DOHH2 (cell line): Measurements from ENCODE around the gene ZNF384.

Experiments used
- H3F3A ChIP-seq: fragments of 200-600 bp; sonication (generic), shearing (Covaris generic); 2 replicates; pipeline ENCODE4 v1.6.0; 2016; ENCODE audit warnings: antibody characterized with exemption, mild to moderate bottlenecking; ENCODE audit not compliant: control insufficient read depth, insufficient read depth
- H3K27ac ChIP-seq: fragments of 200-600 bp; sonication (generic); 2 replicates; pipeline ENCODE4 v1.5.1; 2014; ENCODE audit warnings: low read depth, mild to moderate bottlenecking, low read length, moderate library complexity
- H3K27me3 ChIP-seq: fragments of 200-600 bp; sonication (generic); 2 replicates; pipeline ENCODE4 v1.6.1; 2014; ENCODE audit warnings: mild to moderate bottlenecking, low read length, mixed read lengths; ENCODE audit not compliant: control insufficient read depth
- H3K36me3 ChIP-seq: fragments of 200-600 bp; sonication (generic); 2 replicates; pipeline ENCODE4 v1.6.1; 2014; ENCODE audit warnings: mild to moderate bottlenecking, low read length, moderate library complexity, mixed read lengths; ENCODE audit not compliant: control insufficient read depth
- H3K4me1 ChIP-seq: fragments of 200-600 bp; sonication (generic); 2 replicates; pipeline ENCODE4 v1.6.1; 2014; ENCODE audit warnings: mild to moderate bottlenecking, low read length, mixed read lengths; ENCODE audit not compliant: control insufficient read depth
- H3K4me2 ChIP-seq: fragments of 200-600 bp; sonication (generic); 2 replicates; pipeline ENCODE4 v1.6.0; 2014; ENCODE audit warnings: mild to moderate bottlenecking, low read length, moderate library complexity
- H3K4me3 ChIP-seq: fragments of 200-600 bp; sonication (generic); 2 replicates; pipeline ENCODE4 v1.5.1; 2014; ENCODE audit warnings: mild to moderate bottlenecking, low read length, mixed read lengths
- H3K79me2 ChIP-seq: fragments of 200-600 bp; sonication (generic); 2 replicates; pipeline ENCODE4 v1.6.1; 2014; ENCODE audit warnings: mild to moderate bottlenecking, low read length, mixed read lengths; ENCODE audit not compliant: control insufficient read depth
- H3K9me2 ChIP-seq: fragments of 200-600 bp; sonication (generic); replicated peaks from 2 replicates; pipeline ENCODE4 v1.6.1; 2014; ENCODE audit warnings: mild to moderate bottlenecking, low read length, mixed read lengths; ENCODE audit not compliant: control insufficient read depth
- H3K9me3 ChIP-seq: fragments of 200-600 bp; sonication (generic); 2 replicates; pipeline ENCODE4 v1.6.1; 2014; ENCODE audit warnings: antibody characterized with exemption, low read length, mixed read lengths; ENCODE audit not compliant: control insufficient read depth, insufficient read depth
- H4K20me1 ChIP-seq: fragments of 200-600 bp; sonication (generic); 2 replicates; pipeline ENCODE4 v1.6.0; 2014; ENCODE audit warnings: low read depth, mild to moderate bottlenecking, antibody characterized with exemption, low read length, moderate library complexity; ENCODE audit not compliant: control insufficient read depth, insufficient read depth
- CTCF ChIP-seq: fragments of 200-600 bp; sonication (generic); IDR thresholded peaks from one replicate; pipeline ENCODE4 v1.5.1; 2014; ENCODE audit warnings: antibody characterized with exemption, mild to moderate bottlenecking, low read depth, low read length; ENCODE audit not compliant: poor library complexity, severe bottlenecking
- EZH2phosphoT487 ChIP-seq: fragments of 200-600 bp; sonication (generic); IDR thresholded peaks from 2 replicates; pipeline ENCODE4 v1.6.1; 2017; ENCODE audit warnings: borderline replicate concordance, mild to moderate bottlenecking, antibody characterized with exemption, low read length, moderate library complexity, mixed read lengths

The ZNF384 gene

DNA sequence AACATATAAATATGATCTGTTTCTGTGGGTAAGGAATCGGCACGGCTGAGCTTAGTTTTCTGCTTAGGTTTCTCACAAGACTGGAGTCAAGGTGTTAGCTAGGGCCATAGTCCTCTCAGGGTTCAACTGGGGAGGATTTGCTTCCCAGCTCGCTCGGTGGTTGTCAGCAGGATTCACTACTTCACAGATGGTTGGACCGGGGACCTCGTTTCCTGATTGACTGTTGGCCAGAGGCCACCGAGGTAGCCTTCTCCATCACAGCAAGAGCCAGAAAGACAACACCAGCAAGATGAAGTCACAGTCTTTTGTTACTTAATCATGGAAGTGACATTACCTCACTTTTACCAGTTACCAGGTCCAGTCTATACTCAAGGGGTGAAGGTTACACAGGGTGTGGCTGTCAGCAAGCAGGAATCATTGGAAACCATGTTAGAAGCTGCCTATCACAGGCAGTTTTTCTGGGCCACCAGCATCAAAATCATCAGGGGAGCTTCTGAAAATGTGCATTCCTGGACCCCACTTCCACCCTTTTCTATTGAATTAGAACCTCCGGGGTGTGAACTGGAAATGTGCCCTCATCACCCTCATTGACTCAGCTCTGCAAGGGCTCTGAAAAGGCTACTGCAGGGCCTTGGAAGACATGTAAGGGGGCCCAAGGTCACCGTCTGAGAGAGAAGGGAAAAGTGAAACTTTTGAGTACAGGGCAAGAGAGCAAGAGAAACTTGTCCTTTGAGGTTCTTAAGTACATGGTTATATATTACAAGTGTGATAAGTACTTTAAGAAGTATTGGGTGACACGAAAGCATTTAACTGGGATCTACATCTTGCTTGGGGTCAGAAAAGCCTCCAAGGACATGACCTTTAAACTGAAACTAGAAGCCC lies 45.6 kb upstream of the ZNF384 start:
- Histone ChIP-seq H3K4me3 (no peak overlapping the region), H3K36me3 (peaks cover 20% of the 10 kb centered on the region), H3K79me2 (no peaks in the 10 kb centered on the region), H3K27me3 (no peaks in the 10 kb centered on the region), H3K9me2 (no peaks in the 10 kb centered on the region), H3K27ac (no peak overlapping the region), H3K4me1 (peaks cover 21% of the 10 kb centered on the region), H4K20me1 (no peaks in the 10 kb centered on the region), H3F3A (peaks cover 3% of the 10 kb centered on the region; the same call in 1 of the 2 replicates), H3K4me2 (no peak overlapping the region), H3K9me3 (no peaks in the 10 kb centered on the region)
- TF ChIP-seq CTCF (no peak), EZH2phosphoT487 (no peak)

DNA sequence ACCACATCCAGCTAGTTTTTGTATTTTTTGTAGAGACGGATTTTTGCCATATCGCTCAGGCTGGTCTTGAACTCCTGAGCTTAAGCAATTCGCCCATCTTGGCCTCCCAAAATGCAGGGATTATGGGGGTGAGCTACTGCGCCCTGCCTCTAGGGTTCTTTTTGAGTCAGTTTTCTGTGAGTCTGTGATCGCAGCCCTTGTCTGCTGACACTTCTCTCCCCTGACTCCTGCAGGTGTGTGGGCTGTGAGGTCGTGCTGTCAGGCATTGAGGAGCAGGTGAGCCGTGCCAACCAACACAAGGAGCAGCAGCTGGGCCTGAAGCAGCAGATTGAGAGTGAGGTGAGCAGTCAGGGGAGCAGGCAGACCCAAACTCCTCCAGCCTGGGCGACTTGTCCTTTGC lies 41.0 kb upstream of the ZNF384 start:
- TF ChIP-seq CTCF (peak; percentile 23), EZH2phosphoT487 (no peak)
- Histone ChIP-seq H4K20me1 (no peaks in the 10 kb centered on the region), H3K9me2 (no peaks in the 10 kb centered on the region), H3K27ac (no peak overlapping the region), H3K27me3 (no peaks in the 10 kb centered on the region), H3F3A (no peaks in the 10 kb centered on the region), H3K79me2 (peaks cover 6% of the 10 kb centered on the region), H3K36me3 (peaks cover 40% of the 10 kb centered on the region), H3K4me1 (peaks cover 19% of the 10 kb centered on the region), H3K4me2 (peak overlapping the region; percentile 25; the same call in 1 of the 2 replicates), H3K9me3 (no peaks in the 10 kb centered on the region), H3K4me3 (no peak overlapping the region)

DNA sequence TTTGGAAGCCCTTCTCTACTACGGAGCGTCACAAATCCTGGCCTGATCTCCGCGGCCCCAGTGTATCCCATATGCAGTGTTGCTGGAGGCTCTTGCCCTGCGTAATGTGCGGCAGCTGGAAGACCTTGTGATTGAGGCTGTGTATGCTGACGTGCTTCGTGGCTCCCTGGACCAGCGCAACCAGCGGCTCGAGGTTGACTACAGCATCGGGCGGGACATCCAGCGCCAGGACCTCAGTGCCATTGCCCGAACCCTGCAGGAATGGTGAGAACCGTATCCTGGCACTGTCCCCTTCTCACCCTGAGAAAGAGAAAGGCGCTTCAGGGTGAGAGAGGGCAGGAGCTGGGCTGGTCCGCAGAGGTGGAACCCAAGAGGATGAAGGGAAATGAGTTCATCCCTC lies 40.0 kb upstream of the ZNF384 start:
- peaks cover 14% of the 10 kb centered on the region for H3K79me2 ChIP-seq
- peaks cover 29% of the 10 kb centered on the region for H3K4me1 ChIP-seq
- no peaks in the 10 kb centered on the region for H3K9me3 ChIP-seq
- TF ChIP-seq CTCF = no peak
- TF ChIP-seq EZH2phosphoT487 = no peak
- no peak overlapping the region for H3K4me2 ChIP-seq
- H3K9me2 ChIP-seq = no peaks in the 10 kb centered on the region
- peaks cover 38% of the 10 kb centered on the region for H3K36me3 ChIP-seq
- H3K27ac ChIP-seq = no peak overlapping the region
- no peaks in the 10 kb centered on the region for H4K20me1 ChIP-seq
- no peaks in the 10 kb centered on the region for H3K27me3 ChIP-seq
- no peak overlapping the region for H3K4me3 ChIP-seq
- no peaks in the 10 kb centered on the region for H3F3A ChIP-seq
